Astrocyte of the spinal cord (primary cell): ENCODE measurements around the gene FOXK1.

ENCODE experiments used
- DNase-seq: peaks from one replicate; pipeline ENCODE4 v3.0.0; 2011; ENCODE audit warnings: low read depth, low spot score
- H3K4me3 ChIP-seq: 2 replicates; pipeline ENCODE4 v1.5.1; 2011; ENCODE audit warnings: low read depth, mild to moderate bottlenecking, low read length, moderate library complexity
- CTCF ChIP-seq: IDR thresholded peaks from 2 replicates; pipeline ENCODE4 v1.5.1; 2012; ENCODE audit warnings: low read depth, mild to moderate bottlenecking, low read length, inconsistent platforms
- in situ Hi-C: cut with HindIII; loops from 2 replicates; pipeline ENCODE4 v1.10.0; 2017; ENCODE audit warnings: low sequenced_read_pairs

FOXK1 gene

DNA sequence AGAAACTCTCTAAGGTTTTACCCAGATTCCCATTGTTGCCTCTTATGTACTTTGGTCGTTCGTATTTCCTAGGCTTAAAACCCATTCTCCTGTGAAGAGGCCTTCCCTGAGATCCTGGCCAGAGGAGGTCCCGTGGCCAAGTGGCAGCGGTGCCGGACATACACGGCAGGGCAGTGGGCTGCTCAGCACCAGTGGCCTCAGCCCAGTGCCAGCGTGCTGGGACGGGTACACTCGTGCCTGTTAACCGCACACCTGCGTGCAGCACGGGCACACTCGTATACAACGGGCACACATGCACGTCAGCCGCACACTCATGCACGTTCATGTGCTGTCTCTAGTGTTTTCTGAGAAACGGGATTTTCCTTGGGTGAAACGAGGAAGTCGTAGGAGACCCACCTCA is 40.2 kb downstream of the FOXK1 start:
- TF ChIP-seq CTCF = no peak
- no peak overlapping the region for H3K4me3 ChIP-seq
- in situ Hi-C loops = no loop called here
- no peak for DNase-seq

- no peak for TF ChIP-seq CTCF
- H3K4me3 ChIP-seq = no peak overlapping the region
- in situ Hi-C loops = no loop called here
- DNase-seq = no peak
These were observed 41.0 kb downstream of the FOXK1 start for GRCh38 chr7:4722960-4723630.

DNA sequence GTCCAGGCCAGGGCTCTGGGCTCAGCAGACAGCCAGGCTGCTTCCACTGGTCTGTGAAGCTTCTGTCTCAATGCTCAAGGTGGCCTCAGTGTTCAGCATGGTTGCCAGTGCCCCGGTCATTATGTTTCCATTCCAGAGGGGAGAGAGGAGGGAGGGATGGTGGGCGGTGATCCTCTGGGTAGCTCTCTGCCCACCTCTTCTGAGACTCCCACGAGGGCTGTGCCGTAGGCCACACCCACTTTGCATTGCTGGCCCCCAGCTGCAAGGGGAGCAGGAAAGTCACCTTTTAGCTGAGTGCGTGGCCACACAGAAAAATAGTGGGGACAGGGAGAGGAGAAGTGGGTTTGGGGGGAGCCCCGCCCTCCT is 42.5 kb downstream of the FOXK1 start:
- peak overlapping the region; percentile 43 for H3K4me3 ChIP-seq
- no peak for TF ChIP-seq CTCF
- in situ Hi-C loops = no loop called here
- DNase-seq = peak; percentile 67

- peak overlapping the region; percentile 43 for H3K4me3 ChIP-seq
- DNase-seq = peak; percentile 98
- in situ Hi-C loops = no loop called here
- no peak for TF ChIP-seq CTCF
These were observed 43.1 kb downstream of the FOXK1 start for GRCh38 chr7:4725014-4725849.

DNA sequence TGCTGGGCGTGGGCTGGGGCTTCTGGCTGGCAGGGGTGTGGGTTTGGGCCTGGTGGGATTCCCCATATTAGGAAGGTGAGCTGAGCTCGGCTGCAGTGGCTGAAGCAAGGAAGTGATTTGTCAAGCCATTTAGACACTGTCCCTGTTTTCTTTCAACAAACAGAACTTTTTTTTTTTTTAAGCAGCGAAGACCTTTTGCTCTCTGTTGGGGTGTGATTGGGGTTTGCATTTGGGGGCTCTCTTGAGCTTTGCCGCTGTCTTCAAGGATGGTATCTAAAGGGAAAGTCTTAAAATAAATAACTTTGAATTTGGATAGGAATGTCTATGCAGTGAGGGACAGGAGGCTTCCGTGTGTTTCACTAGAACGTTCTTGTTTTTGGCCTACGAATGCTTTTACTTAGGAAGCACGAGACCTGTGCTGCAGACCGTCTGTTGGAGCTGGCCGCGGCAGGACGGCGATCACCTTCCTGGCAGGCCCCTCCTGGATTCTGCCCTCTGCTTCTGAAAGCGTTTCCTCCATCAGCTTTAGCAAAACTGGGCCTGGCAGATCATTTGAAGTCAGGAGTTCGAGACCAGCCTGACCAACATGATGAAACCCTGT is 43.9 kb downstream of the FOXK1 start:
- peak; percentile 50 for DNase-seq
- in situ Hi-C loops = no loop called here
- no peak for TF ChIP-seq CTCF
- peak overlapping the region; percentile 43 for H3K4me3 ChIP-seq

DNA sequence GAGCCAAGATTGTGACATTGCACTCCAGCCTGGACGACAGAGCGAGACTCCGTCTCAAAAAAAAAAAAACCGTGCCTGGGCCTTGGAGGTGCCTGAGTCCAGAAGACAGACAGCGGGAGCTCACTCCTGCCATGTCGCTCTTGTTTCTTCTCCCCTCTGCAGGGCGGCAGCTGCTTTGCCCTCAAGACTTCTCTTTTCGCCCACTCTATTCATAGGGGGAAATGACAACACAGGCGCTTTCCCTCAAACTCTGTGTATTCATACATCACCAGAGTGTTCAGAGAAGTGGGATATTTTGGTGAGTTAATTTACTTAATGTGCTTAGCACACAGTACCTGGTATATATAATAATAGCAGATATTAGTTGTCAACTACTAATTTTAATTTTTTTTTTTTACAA is 44.5 kb downstream of the FOXK1 start:
- TF ChIP-seq CTCF = no peak
- H3K4me3 ChIP-seq = no peak overlapping the region
- DNase-seq = no peak
- in situ Hi-C loops = no loop called here
